ENCODE measurements around the gene MICAL1.

MICAL1 gene

DNA sequence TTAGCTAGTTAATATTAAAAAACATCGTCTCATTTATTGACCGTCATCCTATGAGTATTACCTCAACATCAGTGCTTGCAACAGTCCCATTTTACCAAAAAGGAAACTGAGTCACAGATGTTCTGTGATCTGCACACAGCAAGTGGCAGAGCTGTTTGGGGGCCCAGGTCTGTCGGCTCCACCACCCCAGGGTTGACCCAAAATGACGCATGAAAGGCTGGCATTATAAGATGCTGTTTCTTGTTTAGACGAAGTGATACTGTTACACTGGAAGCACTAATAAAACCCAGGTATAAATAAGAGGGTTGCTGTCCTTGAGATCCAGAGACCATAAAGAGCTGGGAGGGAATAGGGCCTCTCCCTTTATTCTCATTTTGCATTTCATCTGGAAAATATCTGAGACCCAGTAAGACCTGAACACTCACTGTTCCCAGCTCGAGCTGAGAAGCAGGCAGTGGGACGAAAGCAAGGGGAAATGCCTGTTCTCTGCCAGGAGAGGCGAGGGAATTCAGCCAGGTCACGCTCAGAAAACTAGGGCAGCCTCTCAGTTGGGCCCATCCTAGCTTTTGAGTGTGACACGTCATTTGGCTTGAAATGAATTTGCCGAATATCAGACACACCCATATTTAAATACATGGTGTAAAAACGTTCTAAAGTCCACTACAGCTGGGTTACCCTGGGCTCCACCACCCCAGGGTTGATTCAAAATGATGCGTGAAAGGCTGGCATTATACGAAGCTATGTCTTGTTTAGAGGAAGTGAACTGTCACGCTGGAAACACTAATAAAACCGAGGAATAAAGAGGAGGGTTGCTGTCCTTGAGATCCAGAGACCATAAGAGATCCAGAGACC is 1.4 kb upstream of the MICAL1 start:
- no peak for TF ChIP-seq JUND (IDR thresholded peaks at IDR 0.05; ENCODE audit: low read depth)
- in situ Hi-C loops (cut with HindIII; ENCODE audit: low pct_unique_long_range_greater_than_20kb, low sequenced_read_pairs), result no loop called here
- no peak for DNase-seq (ENCODE audit: low read depth in 1 of 2, low spot score in 1 of 2)

DNA sequence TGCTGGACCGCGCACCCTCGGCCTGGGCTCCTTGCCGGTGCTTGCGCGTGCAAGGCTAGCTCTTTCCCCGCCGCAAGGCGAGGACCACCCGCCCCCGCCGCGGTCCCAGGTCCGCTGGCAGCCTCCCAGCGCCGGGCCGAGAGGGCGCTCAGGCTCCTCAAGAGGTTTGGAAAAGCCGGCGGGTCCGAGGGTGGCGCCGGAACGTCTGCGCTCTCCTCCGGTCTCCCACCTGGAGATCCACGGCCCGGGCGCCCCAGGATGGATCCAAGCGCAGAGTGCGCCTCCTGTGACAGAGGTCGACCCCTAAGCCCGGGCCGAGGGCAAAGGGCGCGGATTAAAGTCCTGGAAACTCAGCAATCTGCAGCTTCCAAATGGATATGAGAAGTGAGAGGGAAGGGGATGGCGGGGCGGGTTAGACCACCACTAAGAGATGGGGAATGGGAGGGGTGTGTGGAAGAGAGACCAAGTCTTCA is 575 bp upstream of the MICAL1 start:
- in situ Hi-C loops (cut with HindIII; ENCODE audit: low pct_unique_long_range_greater_than_20kb, low sequenced_read_pairs), result no loop called here
- no peak for TF ChIP-seq JUND (IDR thresholded peaks at IDR 0.05; ENCODE audit: low read depth)
- DNase-seq (ENCODE audit: low read depth in 1 of 2, low spot score in 1 of 2), result no peak

DNA sequence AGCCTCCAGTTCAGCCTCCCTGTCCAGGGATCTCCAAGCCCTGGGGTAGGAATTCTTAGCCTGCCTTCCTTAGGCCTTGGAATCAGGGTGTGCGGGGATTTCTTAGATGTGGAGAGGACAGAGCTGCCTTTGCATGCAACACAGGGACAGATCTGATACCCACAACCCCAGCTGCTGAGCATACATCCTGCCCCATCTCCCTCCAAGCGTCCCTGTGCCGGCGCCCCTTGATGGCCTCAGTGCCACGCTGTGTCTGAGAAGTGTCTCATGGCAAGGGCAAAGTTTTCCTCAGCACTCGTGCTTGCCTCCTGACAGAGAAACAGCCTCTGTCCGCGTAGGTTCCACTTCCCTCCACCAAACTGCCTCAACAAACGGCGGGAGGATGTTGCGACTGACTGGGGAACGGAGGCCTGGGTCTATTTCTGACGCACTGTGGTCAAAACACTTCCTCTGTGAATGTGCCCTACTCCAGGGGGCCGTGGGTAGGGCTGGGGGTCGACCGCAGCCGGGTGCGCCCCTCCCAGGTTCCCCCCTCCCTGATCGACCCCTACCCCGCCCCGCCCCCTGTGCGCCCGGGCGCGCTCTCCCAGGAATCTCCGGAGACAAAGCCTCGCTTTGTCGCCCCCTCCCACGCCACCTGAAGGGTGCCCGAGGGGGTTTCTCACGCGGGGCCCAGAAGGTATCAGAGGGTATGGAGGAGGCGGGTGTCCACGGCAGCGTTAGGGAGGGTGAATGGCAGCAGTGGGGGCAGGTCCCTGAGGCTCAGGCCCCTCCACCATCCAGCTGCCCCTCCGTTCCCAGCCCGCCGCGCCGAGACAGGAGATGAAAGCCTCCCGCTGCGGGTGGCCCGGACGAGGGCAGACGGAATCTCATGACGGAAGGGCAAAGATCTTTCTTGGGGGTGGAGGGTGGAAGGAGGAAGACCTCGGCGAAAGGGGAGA is 806 bp downstream of the MICAL1 start:
- in situ Hi-C loops (cut with HindIII; ENCODE audit: low pct_unique_long_range_greater_than_20kb, low sequenced_read_pairs), result no loop called here
- TF ChIP-seq JUND (IDR thresholded peaks at IDR 0.05; ENCODE audit: low read depth), result no peak
- no peak for DNase-seq (ENCODE audit: low read depth in 1 of 2, low spot score in 1 of 2)

DNA sequence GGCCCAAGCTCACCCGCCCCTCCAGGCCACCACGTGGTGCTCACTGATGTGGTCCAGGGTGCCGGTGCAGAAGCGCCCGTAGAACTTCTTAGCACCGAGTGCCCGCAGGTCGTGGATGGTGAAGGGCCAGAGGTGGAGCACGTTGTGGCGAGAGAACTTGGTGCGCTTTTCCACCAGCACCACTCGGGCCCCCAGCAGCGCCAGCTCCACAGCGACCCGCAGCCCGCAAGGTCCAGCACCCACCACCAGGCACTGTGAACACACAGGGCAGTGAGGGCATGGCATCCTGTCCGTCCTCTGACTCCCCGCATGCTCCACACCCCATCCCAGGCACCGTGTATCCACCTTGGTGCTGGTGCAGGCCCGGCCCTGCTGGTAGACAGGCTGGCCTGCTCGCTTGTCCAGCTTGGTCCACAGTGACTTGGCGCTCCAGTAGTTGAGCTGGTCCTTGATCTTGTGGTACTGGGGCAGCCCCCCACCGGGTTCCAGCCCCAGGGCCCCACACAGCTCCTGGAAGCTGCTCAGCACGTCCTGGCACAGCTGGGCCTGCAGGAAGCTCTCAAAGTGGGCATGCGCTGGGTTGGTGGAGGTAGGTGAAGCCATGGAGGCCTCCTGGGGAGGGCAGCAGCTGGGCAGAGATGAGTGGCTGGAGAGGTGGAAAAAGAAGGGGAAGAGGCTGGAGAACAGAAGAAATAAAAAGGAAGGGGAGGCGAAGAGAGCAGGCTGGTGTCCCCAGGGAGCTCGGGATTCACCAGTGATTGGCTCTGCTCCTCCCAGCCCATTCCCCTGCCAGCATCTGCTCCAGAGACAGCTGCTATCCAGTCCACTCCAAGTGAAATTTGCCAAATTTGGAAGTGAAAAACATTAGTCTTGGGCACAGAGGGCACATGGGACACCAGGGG is 1.7 kb downstream of the MICAL1 start:
- no peak for TF ChIP-seq JUND (IDR thresholded peaks at IDR 0.05; ENCODE audit: low read depth)
- in situ Hi-C loops (cut with HindIII; ENCODE audit: low pct_unique_long_range_greater_than_20kb, low sequenced_read_pairs), result no loop called here
- no peak for DNase-seq (ENCODE audit: low read depth in 1 of 2, low spot score in 1 of 2)

DNA sequence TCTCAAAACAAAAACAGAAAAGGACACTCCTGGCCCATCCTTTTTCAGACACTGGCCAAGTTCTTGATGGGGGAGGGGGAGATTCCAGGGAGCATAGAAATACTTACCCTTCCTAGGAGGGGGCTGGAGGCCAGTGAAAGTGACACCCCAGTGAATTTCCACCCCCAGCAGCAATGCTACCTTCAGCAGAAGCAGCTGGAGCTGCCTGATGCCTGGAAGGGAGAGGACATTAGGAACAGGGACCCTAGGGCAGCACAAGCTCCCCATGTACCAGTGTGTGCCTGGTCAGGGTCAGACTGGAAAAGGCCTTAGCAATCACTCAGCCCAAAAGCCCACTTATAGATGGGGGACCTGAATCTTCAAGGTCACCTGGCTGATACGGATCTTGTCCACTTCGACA is 2.4 kb downstream of the MICAL1 start:
- TF ChIP-seq JUND (IDR thresholded peaks at IDR 0.05; ENCODE audit: low read depth), result no peak
- DNase-seq (ENCODE audit: low read depth in 1 of 2, low spot score in 1 of 2), result no peak
- in situ Hi-C loops (cut with HindIII; ENCODE audit: low pct_unique_long_range_greater_than_20kb, low sequenced_read_pairs), result no loop called here

DNA sequence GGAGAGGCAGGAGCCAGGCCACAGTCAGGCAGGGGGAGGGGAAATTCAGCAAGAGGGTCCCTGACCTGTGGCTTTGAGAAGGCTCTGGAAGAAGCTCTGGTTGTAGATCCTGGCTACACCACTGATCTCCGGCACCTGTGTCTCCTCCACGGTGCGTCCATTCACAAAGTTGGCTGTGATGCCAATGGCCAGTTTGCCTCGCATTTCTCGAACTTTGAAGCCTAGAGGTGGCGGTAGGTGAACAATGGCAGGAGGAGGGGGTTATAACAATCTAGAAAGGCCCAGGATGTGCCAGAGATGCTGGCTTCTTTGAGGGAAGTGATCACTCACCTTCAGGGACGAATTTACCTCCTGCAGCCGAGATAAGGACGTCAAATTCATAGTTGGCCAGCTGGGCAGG is 3.4 kb downstream of the MICAL1 start:
- in situ Hi-C loops (cut with HindIII; ENCODE audit: low pct_unique_long_range_greater_than_20kb, low sequenced_read_pairs), result no loop called here
- TF ChIP-seq JUND (IDR thresholded peaks at IDR 0.05; ENCODE audit: low read depth), result no peak
- no peak for DNase-seq (ENCODE audit: low read depth in 1 of 2, low spot score in 1 of 2)

DNA sequence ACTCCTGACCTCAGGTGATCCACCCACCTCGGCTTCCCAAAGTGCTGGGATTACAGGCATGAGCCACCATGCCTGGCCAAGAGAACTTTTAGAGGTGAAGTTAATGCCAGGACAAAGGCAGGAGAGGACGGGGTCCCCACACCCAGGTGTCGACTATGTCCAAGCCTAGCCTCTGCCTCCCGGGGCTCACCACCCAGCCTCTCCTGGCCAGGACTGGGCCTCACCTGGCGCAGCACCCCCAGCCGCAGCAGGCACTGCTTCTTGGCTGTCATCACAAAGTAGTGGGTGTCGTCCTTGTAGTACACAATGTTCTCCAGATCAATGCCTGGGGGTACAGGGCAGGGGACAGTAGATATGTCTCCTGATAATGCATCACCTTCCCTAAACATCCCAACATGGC is 4.2 kb downstream of the MICAL1 start:
- no peak for DNase-seq (ENCODE audit: low read depth in 1 of 2, low spot score in 1 of 2)
- TF ChIP-seq JUND (IDR thresholded peaks at IDR 0.05; ENCODE audit: low read depth), result no peak
- in situ Hi-C loops (cut with HindIII; ENCODE audit: low pct_unique_long_range_greater_than_20kb, low sequenced_read_pairs), result no loop called here

DNA sequence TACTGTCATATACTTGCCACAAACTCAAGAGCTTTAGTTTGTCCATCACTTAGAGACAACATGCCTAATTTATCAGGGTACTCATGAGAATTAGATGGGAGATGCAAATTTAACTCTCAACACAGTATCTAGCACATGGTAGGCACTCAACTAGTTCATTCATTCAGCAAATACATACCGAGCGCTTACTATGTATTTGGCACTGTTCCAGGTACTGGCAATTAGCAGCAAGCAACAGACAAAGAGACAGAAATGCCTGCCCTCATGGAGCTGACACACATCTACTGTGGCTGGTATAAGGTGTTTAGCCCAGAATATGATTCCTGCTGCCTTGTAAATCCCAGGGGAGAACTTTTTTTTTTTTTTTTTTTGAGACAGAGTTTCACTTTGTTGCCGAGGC is 4.8 kb downstream of the MICAL1 start:
- in situ Hi-C loops (cut with HindIII; ENCODE audit: low pct_unique_long_range_greater_than_20kb, low sequenced_read_pairs), result no loop called here
- no peak for DNase-seq (ENCODE audit: low read depth in 1 of 2, low spot score in 1 of 2)
- no peak for TF ChIP-seq JUND (IDR thresholded peaks at IDR 0.05; ENCODE audit: low read depth)

DNA sequence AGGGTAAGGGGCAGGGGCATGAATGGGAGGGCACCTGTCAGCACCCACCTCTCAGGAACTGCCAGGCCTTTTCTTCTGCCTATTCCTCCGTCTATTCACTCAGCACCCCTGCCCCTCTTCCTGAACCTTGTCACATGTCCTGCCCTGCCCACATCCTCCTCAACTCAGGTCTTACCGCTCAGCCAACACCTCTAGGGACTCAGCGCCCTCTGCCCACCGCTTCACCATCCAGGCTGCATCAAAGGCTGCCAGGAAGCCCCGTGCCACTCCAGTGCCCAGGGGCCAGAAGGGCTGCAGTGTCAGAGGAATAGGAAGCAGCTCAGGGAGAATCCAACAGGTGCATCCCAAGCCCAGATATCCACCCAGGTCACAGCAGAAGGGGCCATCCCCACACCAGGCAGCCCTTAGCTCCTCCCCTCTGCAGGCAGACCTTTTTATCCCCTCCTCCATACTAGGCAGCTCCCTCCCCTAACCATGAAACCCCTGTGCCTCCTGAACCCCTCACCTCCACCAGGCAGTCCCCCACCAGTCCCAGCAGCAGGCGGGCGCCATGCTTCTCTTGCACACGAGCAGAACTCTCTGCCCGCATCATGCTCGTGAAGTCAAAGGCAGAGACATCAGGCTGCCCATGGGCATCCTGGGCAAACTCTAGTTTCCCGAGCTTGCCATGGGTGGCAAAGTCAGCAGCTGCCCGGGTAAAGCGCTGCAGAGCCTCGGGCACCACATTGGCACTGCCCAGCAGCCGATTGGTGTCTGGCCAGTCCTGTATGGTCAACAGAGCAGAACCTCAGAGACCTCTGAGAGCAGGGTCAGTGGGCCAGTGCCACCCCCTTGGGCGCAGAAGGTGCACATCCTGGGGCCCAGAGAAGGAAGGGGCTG is 5.5 kb downstream of the MICAL1 start:
- in situ Hi-C loops (cut with HindIII; ENCODE audit: low pct_unique_long_range_greater_than_20kb, low sequenced_read_pairs), result no loop called here
- DNase-seq (ENCODE audit: low read depth in 1 of 2, low spot score in 1 of 2), result no peak

DNA sequence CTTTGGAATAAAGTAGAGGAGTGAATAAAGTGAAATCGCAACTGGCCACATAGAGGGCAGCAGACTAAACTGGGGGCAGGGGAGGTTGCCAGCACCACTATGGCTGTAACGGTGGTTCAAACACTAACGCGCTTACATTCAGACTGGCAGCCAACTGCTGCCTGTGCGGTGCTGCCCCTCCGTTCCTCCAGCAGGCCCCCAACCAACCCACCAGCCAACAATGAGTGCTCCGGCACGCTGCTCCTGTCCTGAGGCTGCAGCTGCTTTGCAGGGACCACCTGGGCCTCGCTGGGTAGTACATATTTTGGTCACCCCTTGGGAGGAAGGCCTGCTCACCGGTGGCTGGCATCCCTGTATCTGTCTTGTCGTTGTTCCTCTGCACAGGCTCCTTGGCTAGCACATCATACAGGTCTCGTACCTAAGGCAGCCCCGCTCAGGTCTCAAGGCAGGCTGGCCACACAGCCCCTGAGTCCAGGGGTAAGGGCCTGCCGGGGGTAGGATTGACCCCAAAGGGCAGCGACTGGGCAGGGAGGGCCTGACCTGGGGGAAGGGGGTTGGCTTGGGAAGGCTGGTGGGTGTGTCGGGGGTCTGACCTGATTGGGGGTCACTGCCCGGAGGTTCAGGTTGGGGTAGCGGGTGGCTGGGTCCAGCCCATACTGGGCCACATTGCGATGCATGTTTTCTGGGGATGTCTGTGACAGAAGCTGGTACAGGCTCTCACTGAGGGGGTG is 6.3 kb downstream of the MICAL1 start:
- in situ Hi-C loops (cut with HindIII; ENCODE audit: low pct_unique_long_range_greater_than_20kb, low sequenced_read_pairs), result no loop called here
- no peak for DNase-seq (ENCODE audit: low read depth in 1 of 2, low spot score in 1 of 2)
- TF ChIP-seq JUND (IDR thresholded peaks at IDR 0.05; ENCODE audit: low read depth), result no peak

More for the DNA sequence above, 5.5 kb downstream of the MICAL1 start:
- TF ChIP-seq JUND (IDR thresholded peaks at IDR 0.05; ENCODE audit: low read depth), result no peak

DNA sequence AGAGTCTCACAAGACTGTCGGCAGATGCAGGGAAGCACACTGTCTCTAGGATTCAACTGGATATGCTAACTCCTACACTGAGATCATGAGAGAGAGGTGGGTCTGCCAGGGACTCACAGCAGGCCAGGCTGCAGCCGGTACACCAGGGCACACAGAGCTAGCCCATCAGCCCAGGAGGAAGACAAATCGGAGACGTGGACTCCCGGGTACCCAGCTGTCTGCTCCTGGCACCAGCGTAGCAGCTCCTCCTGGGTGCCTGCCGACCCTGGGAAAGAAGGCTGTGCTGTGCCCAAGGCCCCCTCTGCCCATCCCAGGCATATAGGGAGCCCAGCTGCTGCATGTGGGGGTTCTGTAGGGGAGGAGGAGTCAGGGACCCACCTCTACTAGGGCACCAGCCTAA is 7.0 kb downstream of the MICAL1 start:
- in situ Hi-C loops (cut with HindIII; ENCODE audit: low pct_unique_long_range_greater_than_20kb, low sequenced_read_pairs), result no loop called here
- no peak for TF ChIP-seq JUND (IDR thresholded peaks at IDR 0.05; ENCODE audit: low read depth)

More for the DNA sequence above, 7.0 kb downstream of the MICAL1 start:
- no peak for DNase-seq (ENCODE audit: low read depth in 1 of 2, low spot score in 1 of 2)
